ENCODE measurements around the gene NDUFS8.
A peak's percentile ranks its signal among the peaks of the same experiment; 100 is the strongest.

The NDUFS8 gene

GRCh38 chr11:68021167-68021787, 9.2 kb upstream of the NDUFS8 start:
- peak; percentile 36 for TF ChIP-seq CTCF (IDR thresholded peaks at IDR 0.05; ENCODE audit: low read depth, low read length, missing control alignments)
- no peak for DNase-seq (ENCODE audit: low read depth)
- no peak overlapping the region for H3K4me3 ChIP-seq (ENCODE audit: low read depth, low read length)

- TF ChIP-seq CTCF (IDR thresholded peaks at IDR 0.05; ENCODE audit: low read depth, low read length, missing control alignments): no peak
- H3K4me3 ChIP-seq (ENCODE audit: low read depth, low read length): no peak overlapping the region
- DNase-seq (ENCODE audit: low read depth): no peak
Observed at GRCh38 chr11:68022531-68022930, 8.0 kb upstream of the NDUFS8 start.

- TF ChIP-seq CTCF (IDR thresholded peaks at IDR 0.05; ENCODE audit: low read depth, low read length, missing control alignments): no peak
- no peak for DNase-seq (ENCODE audit: low read depth)
- no peak overlapping the region for H3K4me3 ChIP-seq (ENCODE audit: low read depth, low read length)
Observed at GRCh38 chr11:68024508-68024907, 6.0 kb upstream of the NDUFS8 start.

GRCh38 chr11:68025047-68025446, 5.4 kb upstream of the NDUFS8 start:
- no peak for DNase-seq (ENCODE audit: low read depth)
- no peak overlapping the region for H3K4me3 ChIP-seq (ENCODE audit: low read depth, low read length)
- peak; percentile 28 for TF ChIP-seq CTCF (IDR thresholded peaks at IDR 0.05; ENCODE audit: low read depth, low read length, missing control alignments)

- no peak for DNase-seq (ENCODE audit: low read depth)
- H3K4me3 ChIP-seq (ENCODE audit: low read depth, low read length): no peak overlapping the region
- TF ChIP-seq CTCF (IDR thresholded peaks at IDR 0.05; ENCODE audit: low read depth, low read length, missing control alignments): no peak
Observed at GRCh38 chr11:68026391-68027105, 3.9 kb upstream of the NDUFS8 start.

GRCh38 chr11:68027667-68028066, 2.8 kb upstream of the NDUFS8 start:
- TF ChIP-seq CTCF (IDR thresholded peaks at IDR 0.05; ENCODE audit: low read depth, low read length, missing control alignments): no peak
- no peak for DNase-seq (ENCODE audit: low read depth)
- no peak overlapping the region for H3K4me3 ChIP-seq (ENCODE audit: low read depth, low read length)

Measured in GM12864 (cell line).